ENCODE data around the gene TSC2. TPM values are rescaled to one million over a fixed set of nuclear protein-coding genes. Genes with fewer than 3 reads are reported as not detected.
"Not testable (repeated sequence)": the region's sequence is repeated elsewhere in the genome, so short reads cannot be mapped to it uniquely, and the experiment has no call there.

The TSC2 gene
- total RNA-seq, 2 donors from 2014 or later: 73.9 to 152 TPM

DNA sequence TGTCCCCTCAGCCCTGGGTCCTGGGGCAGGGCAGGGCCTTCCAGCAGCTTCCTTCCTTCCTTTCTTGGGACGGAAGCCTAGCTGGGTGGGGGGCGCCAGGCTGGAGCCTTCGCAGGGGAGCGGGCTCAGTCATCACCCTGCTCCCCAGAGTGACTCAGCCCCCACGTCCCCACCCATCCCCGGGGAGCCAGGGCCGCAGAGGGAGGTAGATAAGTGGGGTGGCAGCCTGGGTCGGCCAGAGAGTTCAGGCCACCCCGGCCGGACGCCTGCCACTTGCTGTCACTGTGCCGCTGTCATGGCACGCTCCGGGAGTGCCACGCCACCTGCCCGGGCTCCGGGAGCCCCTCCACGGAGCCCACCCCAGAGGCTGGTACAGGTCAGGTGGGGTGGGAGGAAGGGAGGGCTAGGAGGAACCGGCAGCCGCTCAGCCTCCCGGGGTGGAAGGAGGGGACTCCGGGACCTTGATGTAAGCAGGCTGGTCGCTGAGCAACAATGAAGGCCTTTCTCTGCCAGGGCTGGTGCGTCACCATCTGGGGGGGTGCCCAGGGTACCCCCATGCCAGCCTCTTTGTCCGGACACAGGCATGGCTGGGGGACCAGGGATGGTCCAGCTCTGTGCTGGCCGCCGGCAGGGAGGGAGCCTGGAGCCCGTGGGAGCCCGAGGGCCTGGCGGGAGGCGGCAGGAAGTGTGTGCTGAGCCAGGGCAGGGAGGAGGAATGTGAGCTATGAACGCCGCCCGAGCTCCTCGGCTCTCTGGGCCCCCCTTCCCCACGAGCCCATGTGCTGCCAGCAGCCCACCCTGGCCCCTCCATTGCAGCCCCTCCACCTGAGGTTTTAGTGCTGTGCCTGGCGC lies 14.5 kb upstream of the TSC2 start:
- DNase-seq (peak in 3 of 4 donors; percentile 42 to 60 (median 52)), ATAC-seq (peak; percentile 47)
- 43 to 70% methylated on average over 16 to 35 of the region's 37 CpGs for WGBS, 2 donors
- Histone ChIP-seq H3K9me3 (no peaks in the 10 kb centered on the region), H3K36me3 (replicated peaks in 1 of 2; ENCODE audit: insufficient read depth in 1 of 2, low read depth in 2 of 2) (no peaks in the 10 kb centered on the region), H3K4me3 (no peak overlapping the region), H3K27me3 (no peaks in the 10 kb centered on the region), H3K27ac (peak overlapping the region; percentile 12 to 76 (median 62)), H3K4me1 (peaks cover 31% of the 10 kb centered on the region)
- intact Hi-C loops (cut with DNase I): no loop called here
- TF ChIP-seq, protein P1, sequence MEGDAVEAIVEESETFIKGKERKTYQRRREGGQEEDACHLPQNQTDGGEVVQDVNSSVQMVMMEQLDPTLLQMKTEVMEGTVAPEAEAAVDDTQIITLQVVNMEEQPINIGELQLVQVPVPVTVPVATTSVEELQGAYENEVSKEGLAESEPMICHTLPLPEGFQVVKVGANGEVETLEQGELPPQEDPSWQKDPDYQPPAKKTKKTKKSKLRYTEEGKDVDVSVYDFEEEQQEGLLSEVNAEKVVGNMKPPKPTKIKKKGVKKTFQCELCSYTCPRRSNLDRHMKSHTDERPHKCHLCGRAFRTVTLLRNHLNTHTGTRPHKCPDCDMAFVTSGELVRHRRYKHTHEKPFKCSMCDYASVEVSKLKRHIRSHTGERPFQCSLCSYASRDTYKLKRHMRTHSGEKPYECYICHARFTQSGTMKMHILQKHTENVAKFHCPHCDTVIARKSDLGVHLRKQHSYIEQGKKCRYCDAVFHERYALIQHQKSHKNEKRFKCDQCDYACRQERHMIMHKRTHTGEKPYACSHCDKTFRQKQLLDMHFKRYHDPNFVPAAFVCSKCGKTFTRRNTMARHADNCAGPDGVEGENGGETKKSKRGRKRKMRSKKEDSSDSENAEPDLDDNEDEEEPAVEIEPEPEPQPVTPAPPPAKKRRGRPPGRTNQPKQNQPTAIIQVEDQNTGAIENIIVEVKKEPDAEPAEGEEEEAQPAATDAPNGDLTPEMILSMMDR (IDR thresholded peaks at IDR 0.05): no peak
- TF ChIP-seq POLR2A (IDR thresholded peaks at IDR 0.05): peak in 1 of 3 donors; percentile 6

DNA sequence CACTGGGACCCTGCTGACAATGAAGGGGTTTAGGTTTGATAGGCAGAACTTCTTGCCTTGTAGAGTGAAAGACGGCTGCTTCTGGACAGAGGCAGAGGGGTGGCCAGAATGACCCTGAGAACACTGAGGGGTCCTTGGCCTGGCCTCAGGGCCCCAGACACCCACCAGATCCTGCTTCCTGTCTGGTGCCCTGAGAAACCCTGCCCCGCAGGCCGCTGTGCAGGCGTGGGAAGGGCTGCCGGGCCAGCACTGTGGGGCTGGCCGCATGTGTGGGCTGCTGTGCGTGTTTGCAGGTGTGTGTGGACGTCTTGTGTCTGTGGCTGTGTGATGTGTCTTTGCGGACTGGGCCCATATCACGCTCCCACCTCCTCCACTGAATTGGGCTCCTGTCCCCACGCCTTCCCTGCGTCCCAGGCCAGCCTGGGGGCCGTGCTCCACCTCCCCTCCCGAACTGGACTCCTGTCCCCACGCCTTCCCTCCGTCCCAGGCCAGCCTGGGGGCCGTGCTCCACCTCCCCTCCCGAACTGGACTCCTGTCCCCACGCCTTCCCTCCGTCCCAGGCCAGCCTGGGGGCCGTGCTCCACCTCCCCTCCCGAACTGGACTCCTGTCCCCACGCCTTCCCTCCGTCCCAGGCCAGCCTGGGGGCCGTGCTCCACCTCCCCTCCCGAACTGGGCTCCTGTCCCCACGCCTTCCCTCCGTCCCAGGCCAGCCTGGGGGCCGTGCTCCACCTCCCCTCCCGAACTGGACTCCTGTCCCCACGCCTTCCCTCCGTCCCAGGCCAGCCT lies 13.7 kb upstream of the TSC2 start:
- H3K36me3 ChIP-seq (replicated peaks in 1 of 2; ENCODE audit: insufficient read depth in 1 of 2, low read depth in 2 of 2); H3K4me3 ChIP-seq; intact Hi-C loops (cut with DNase I); DNase-seq; H3K9me3 ChIP-seq; H3K27me3 ChIP-seq; ATAC-seq: not testable (repeated sequence)
- Histone ChIP-seq H3K27ac (peak overlapping the region; percentile 12 to 82 (median 64)), H3K4me1 (peaks cover 33% of the 10 kb centered on the region)
- WGBS, 2 donors: 74 to 83% methylated on average over 9 to 19 of the region's 32 CpGs

DNA sequence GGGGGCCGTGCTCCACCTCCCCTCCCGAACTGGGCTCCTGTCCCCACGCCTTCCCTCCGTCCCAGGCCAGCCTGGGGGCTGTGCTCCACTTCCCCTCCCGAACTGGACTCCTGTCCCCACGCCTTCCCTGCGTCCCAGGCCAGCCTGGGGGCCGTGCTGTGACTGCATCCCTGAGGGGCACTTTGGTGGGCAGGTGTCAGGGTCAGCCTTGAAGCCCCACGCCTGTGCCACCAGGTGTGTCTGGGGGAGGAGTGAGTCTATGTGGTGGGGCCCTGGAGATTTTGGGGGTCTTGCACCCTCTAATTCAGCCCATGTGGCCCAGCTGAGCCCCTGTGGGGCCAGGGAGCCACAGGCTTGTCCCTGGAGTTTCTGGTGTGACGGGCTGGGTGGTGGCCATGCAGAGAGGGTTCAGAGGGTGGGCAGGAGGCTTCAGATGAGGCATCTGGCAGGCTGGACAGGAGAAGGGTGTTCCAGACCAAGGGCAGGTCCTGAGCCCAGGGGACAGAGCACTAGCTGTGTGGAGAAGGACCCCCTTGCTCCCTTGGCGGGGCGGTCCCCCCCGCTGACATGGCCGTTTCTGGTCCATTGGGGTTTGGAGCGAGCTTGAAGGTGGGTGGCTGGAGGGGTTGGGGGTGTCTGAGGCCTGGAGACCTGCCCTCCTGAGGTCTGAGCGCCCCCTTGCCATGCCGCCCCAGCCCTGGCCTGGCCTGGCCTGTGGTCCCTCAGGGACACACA lies 12.9 kb upstream of the TSC2 start:
- DNase-seq (peak in 1 of 4 donors; percentile 30), ATAC-seq (no peak)
- TF ChIP-seq, protein P1 (IDR thresholded peaks at IDR 0.05): no peak
- no peak for TF ChIP-seq POLR2A (IDR thresholded peaks at IDR 0.05)
- Histone ChIP-seq H3K9me3 (no peaks in the 10 kb centered on the region), H3K4me3 (no peak overlapping the region), H3K36me3 (replicated peaks in 1 of 2; ENCODE audit: insufficient read depth in 1 of 2, low read depth in 2 of 2) (no peaks in the 10 kb centered on the region), H3K27me3 (no peaks in the 10 kb centered on the region), H3K27ac (peak overlapping the region; percentile 33 to 82 (median 66)), H3K4me1 (peaks cover 36% of the 10 kb centered on the region)
- intact Hi-C loops (cut with DNase I): no loop called here
- 80 to 81% methylated on average over 3 to 17 of the region's 17 CpGs for WGBS, 2 donors

DNA sequence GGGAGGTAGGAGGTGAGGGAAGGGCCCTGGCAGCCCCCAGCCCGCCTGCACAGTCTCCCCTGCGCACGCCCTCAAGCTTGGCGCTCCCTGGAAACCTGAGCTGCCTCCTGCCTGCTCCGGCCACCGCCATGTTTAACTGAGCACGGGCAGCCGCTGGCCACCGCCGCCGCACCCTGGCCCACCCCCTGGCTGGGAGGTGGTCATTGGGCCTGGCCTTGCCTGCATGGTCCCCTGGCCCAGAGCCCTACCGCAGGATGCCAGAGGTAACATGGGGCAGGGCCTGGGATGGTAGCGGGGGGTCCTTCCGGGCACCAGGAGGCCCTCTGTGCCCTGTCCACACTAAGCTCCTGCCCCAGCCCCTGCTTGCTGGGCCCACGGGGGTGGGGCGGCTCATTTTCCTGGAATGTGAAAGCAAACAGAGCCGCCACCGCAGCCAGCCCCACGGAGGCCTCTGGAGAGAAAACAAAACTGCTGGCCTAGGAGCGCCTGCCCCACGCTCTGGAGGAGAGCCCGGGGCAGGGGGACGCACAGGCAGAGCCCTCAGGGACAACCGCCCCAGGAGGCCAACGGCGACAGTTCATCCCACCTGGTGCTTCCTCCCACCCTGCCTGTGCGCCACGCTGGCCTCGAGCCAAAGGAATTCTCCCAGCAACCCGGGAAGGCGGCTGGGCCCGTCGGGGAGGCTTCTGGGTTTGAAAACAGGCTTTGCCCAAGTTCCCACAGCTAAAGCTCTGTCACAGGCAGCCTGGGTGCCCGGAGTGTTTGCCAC lies 12.2 kb upstream of the TSC2 start:
- H3K4me3 ChIP-seq: no peak overlapping the region
- H3K4me1 ChIP-seq: peaks cover 44% of the 10 kb centered on the region
- peak overlapping the region; percentile 33 to 82 (median 66) for H3K27ac ChIP-seq
- DNase-seq (peak in 3 of 4 donors; percentile 48 to 65 (median 54)), ATAC-seq (peak; percentile 44)
- WGBS, 2 donors: 53 to 80% methylated on average over 6 to 34 of the region's 34 CpGs
- no peaks in the 10 kb centered on the region for H3K27me3 ChIP-seq
- H3K9me3 ChIP-seq: no peaks in the 10 kb centered on the region
- TF ChIP-seq, protein P1 (IDR thresholded peaks at IDR 0.05): no peak
- peak in 2 of 3 donors; percentile 25 to 38 for TF ChIP-seq POLR2A (IDR thresholded peaks at IDR 0.05)
- H3K36me3 ChIP-seq (replicated peaks in 1 of 2; ENCODE audit: insufficient read depth in 1 of 2, low read depth in 2 of 2): no peaks in the 10 kb centered on the region
- intact Hi-C loops (cut with DNase I): no loop called here
